ENCODE measurements around the gene IDNK.

GRCh38 chr9:83628540-83628939 is 5.6 kb downstream of the IDNK start:
- TF ChIP-seq BHLHE40 (IDR thresholded peaks at IDR 0.05; ENCODE audit: borderline replicate concordance), result no peak
- TF ChIP-seq FOXA1 (IDR thresholded peaks at IDR 0.05), result no peak
- TF ChIP-seq SUZ12 (IDR thresholded peaks at IDR 0.05), result no peak
- no peak for TF ChIP-seq FOXK2 (IDR thresholded peaks at IDR 0.05)
- no peak for TF ChIP-seq LEF1 (IDR thresholded peaks at IDR 0.05; ENCODE audit: borderline replicate concordance)
- TF ChIP-seq NFRKB (IDR thresholded peaks at IDR 0.05), result no peak
- no peak for TF ChIP-seq ARNT (IDR thresholded peaks at IDR 0.05)
- no peak for TF ChIP-seq SP1 (IDR thresholded peaks at IDR 0.05)
- TF ChIP-seq ELF4 (IDR thresholded peaks at IDR 0.05), result no peak
